HG03045 (cell line): ENCODE measurements around the gene CLIP4.
"Not testable (repeated sequence)": the region's sequence is repeated elsewhere in the genome, so short reads cannot be mapped to it uniquely, and the experiment has no call there.

ENCODE experiments used
- ATAC-seq: cut with Tn5 transposase; IDR thresholded peaks from one replicate; pipeline ENCODE4 v1.9.1; 2021; ENCODE audit warnings: mild to moderate bottlenecking, moderate library complexity; ENCODE audit not compliant: unreplicated experiment

The CLIP4 gene

GRCh38 chr2:29097569-29097968 lies 17.6 kb upstream of the CLIP4 start:
- no peak for ATAC-seq

- ATAC-seq: no peak
Observed at GRCh38 chr2:29100564-29100963, 14.7 kb upstream of the CLIP4 start.

- no peak for ATAC-seq
Observed at GRCh38 chr2:29104688-29105087, 10.5 kb upstream of the CLIP4 start.

- ATAC-seq: no peak
Observed at GRCh38 chr2:29105375-29105774, 9.8 kb upstream of the CLIP4 start.

- ATAC-seq: no peak
Observed at GRCh38 chr2:29106256-29106655, 9.0 kb upstream of the CLIP4 start.

GRCh38 chr2:29106980-29107388 lies 8.2 kb upstream of the CLIP4 start:
- no peak for ATAC-seq

GRCh38 chr2:29107547-29107946 lies 7.7 kb upstream of the CLIP4 start:
- not testable (repeated sequence) for ATAC-seq

GRCh38 chr2:29108225-29108624 lies 7.0 kb upstream of the CLIP4 start:
- no peak for ATAC-seq

- no peak for ATAC-seq
Observed at GRCh38 chr2:29109246-29109645, 6.0 kb upstream of the CLIP4 start.

GRCh38 chr2:29110916-29111535 lies 4.2 kb upstream of the CLIP4 start:
- no peak for ATAC-seq

- ATAC-seq: no peak
Observed at GRCh38 chr2:29112379-29112778, 2.8 kb upstream of the CLIP4 start.

- no peak for ATAC-seq
Observed at GRCh38 chr2:29113027-29113686, 2.1 kb upstream of the CLIP4 start.

- no peak for ATAC-seq
Observed at GRCh38 chr2:29113891-29114321, 1.3 kb upstream of the CLIP4 start.

- no peak for ATAC-seq
Observed at GRCh38 chr2:29114586-29114945, 649 bp upstream of the CLIP4 start.

GRCh38 chr2:29115797-29116781 lies 874 bp downstream of the CLIP4 start:
- ATAC-seq: peak; percentile 30

GRCh38 chr2:29117636-29118303 lies 2.6 kb downstream of the CLIP4 start:
- no peak for ATAC-seq

GRCh38 chr2:29119211-29119610 lies 4.0 kb downstream of the CLIP4 start:
- no peak for ATAC-seq

GRCh38 chr2:29120846-29121245 lies 5.6 kb downstream of the CLIP4 start:
- ATAC-seq: no peak

- no peak for ATAC-seq
Observed at GRCh38 chr2:29123617-29124349, 8.6 kb downstream of the CLIP4 start.

- ATAC-seq: no peak
Observed at GRCh38 chr2:29124504-29124903, 9.3 kb downstream of the CLIP4 start.
